ENCODE measurements around the gene HSPBP1. TPM values are rescaled to one million over a fixed set of nuclear protein-coding genes. Genes with fewer than 3 reads are reported as not detected.
"Not testable (repeated sequence)": the region's sequence is repeated elsewhere in the genome, so short reads cannot be mapped to it uniquely, and the experiment has no call there.

HSPBP1 gene
- polyA plus RNA-seq, 3 donors: 21.9 to 39.9 (median 35.0) TPM

- H3K27ac ChIP-seq (ENCODE audit: low read depth, low read length): no peak overlapping the region
- WGBS, 3 donors: 93 to 94% (median 94%) methylated on average over 18 of the region's 18 CpGs
Measured at GRCh38 chr19:55229145-55229788, 50.6 kb downstream of the HSPBP1 start.

GRCh38 chr19:55228403-55229031, 51.4 kb downstream of the HSPBP1 start, which contains the start of gene TMEM86B:
TSS of gene TMEM86B (minus strand) at chr19:55228763. CDS start at chr19:55228741, 22 bp downstream.
- no peak within 1 kb of the TSS for H3K27ac ChIP-seq (ENCODE audit: low read depth, low read length)
- 55 to 91% (median 90%) methylated on average over 12 of the region's 12 CpGs for WGBS, 3 donors

GRCh38 chr19:55228015-55228391, 51.9 kb downstream of the HSPBP1 start:
- 74 to 81% (median 80%) methylated on average over 17 of the region's 17 CpGs for WGBS, 3 donors
- no peak overlapping the region for H3K27ac ChIP-seq (ENCODE audit: low read depth, low read length)

- 88 to 93% (median 90%) methylated on average over 23 to 25 of the region's 25 CpGs for WGBS, 3 donors
- no peak overlapping the region for H3K27ac ChIP-seq (ENCODE audit: low read depth, low read length)
Measured at GRCh38 chr19:55227241-55228014, 52.5 kb downstream of the HSPBP1 start.

- 80 to 86% (median 82%) methylated on average over 18 of the region's 18 CpGs for WGBS, 3 donors
- H3K27ac ChIP-seq (ENCODE audit: low read depth, low read length): no peak overlapping the region
Measured at GRCh38 chr19:55226788-55227187, 53.1 kb downstream of the HSPBP1 start.

GRCh38 chr19:55226273-55226672, 53.6 kb downstream of the HSPBP1 start:
- no peak overlapping the region for H3K27ac ChIP-seq (ENCODE audit: low read depth, low read length)
- WGBS, 3 donors: 80 to 89% (median 88%) methylated on average over 9 of the region's 9 CpGs

GRCh38 chr19:55225415-55225958, 54.4 kb downstream of the HSPBP1 start:
- WGBS, 3 donors: 78 to 91% (median 81%) methylated on average over 7 of the region's 7 CpGs
- H3K27ac ChIP-seq (ENCODE audit: low read depth, low read length): no peak overlapping the region

- WGBS, 3 donors: 55 to 70% (median 56%) methylated on average over 11 of the region's 11 CpGs
- not testable (repeated sequence) for H3K27ac ChIP-seq (ENCODE audit: low read depth, low read length)
Measured at GRCh38 chr19:55224679-55225414, 55.1 kb downstream of the HSPBP1 start.

- WGBS, 3 donors: 77 to 79% (median 79%) methylated on average over 26 of the region's 26 CpGs
Measured at GRCh38 chr19:55224038-55224665, 55.8 kb downstream of the HSPBP1 start.

GRCh38 chr19:55223291-55224037, 56.4 kb downstream of the HSPBP1 start:
- no peak overlapping the region for H3K27ac ChIP-seq (ENCODE audit: low read depth, low read length)
- WGBS, 3 donors: 80 to 86% (median 85%) methylated on average over 17 of the region's 17 CpGs

More at GRCh38 chr19:55224038-55224665, 55.8 kb downstream of the HSPBP1 start:
- H3K27ac ChIP-seq (ENCODE audit: low read depth, low read length): no peak overlapping the region

- WGBS, 3 donors: 77 to 85% (median 81%) methylated on average over 9 of the region's 9 CpGs
Measured at GRCh38 chr19:55220525-55220924, 59.4 kb downstream of the HSPBP1 start.

GRCh38 chr19:55216461-55217198, 63.3 kb downstream of the HSPBP1 start:
- 3 to 4% (median 3%) methylated on average over 36 of the region's 36 CpGs for WGBS, 3 donors

More at GRCh38 chr19:55220525-55220924, 59.4 kb downstream of the HSPBP1 start:
- no peak overlapping the region for H3K27ac ChIP-seq (ENCODE audit: low read depth, low read length)

GRCh38 chr19:55213547-55213946, 66.4 kb downstream of the HSPBP1 start:
- 79 to 82% (median 82%) methylated on average over 7 of the region's 7 CpGs for WGBS, 3 donors
- no peak overlapping the region for H3K27ac ChIP-seq (ENCODE audit: low read depth, low read length)

More at GRCh38 chr19:55216461-55217198, 63.3 kb downstream of the HSPBP1 start:
- H3K27ac ChIP-seq (ENCODE audit: low read depth, low read length): no peak overlapping the region

GRCh38 chr19:55212447-55212846, 67.5 kb downstream of the HSPBP1 start:
- 77 to 95% (median 82%) methylated on average over 3 of the region's 3 CpGs for WGBS, 3 donors

More at GRCh38 chr19:55212447-55212846, 67.5 kb downstream of the HSPBP1 start:
- no peak overlapping the region for H3K27ac ChIP-seq (ENCODE audit: low read depth, low read length)

Data from adipose tissue (tissue), 3 donors.